Myocyte (in vitro differentiated cells): ENCODE measurements around the gene PNMA3. TPM values are rescaled to one million over a fixed set of nuclear protein-coding genes. Genes with fewer than 3 reads are reported as not detected.
"Not testable (repeated sequence)": the region's sequence is repeated elsewhere in the genome, so short reads cannot be mapped to it uniquely, and the experiment has no call there.

ENCODE experiments used
- DNase-seq: peaks from one replicate; pipeline ENCODE4 v3.0.0-alpha.2; 2012; ENCODE audit warnings: low read depth
- polyA plus RNA-seq: library from polyadenylated mRNA; unstranded; fragments of >200 nt; gene quantifications from one replicate; pipeline ENCODE4 v1.2.1, GENCODE V29; 2012; ENCODE audit warnings: missing spikeins
- total RNA-seq: library from RNA; depleted of rRNA; stranded (reverse); fragments of >200 nt; gene quantifications from 2 replicates; pipeline ENCODE4 v1.2.3, GENCODE V29; 2014

PNMA3 gene
- 0.19 TPM in 1 of 2 replicates, not detected in the other for total RNA-seq
- polyA plus RNA-seq, result 0.13 TPM

GRCh38 chrX:153055871-153056749, at the start of gene PNMA3:
PNMA3 (plus strand) TSS chrX:153056470; CDS start chrX:153057056, 586 bp downstream.
- no peak for DNase-seq

GRCh38 chrX:153017174-153017573, 39.1 kb upstream of the PNMA3 start:
- not testable (repeated sequence) for DNase-seq

GRCh38 chrX:153019166-153019565, 37.1 kb upstream of the PNMA3 start:
- DNase-seq, result no peak

- DNase-seq, result not testable (repeated sequence)
These were observed 29.8 kb upstream of the PNMA3 start for GRCh38 chrX:153026501-153026900.

GRCh38 chrX:153028487-153028886, 27.8 kb upstream of the PNMA3 start:
- not testable (repeated sequence) for DNase-seq

- no peak for DNase-seq
These were observed 27.1 kb upstream of the PNMA3 start for GRCh38 chrX:153029162-153029561.

- no peak for DNase-seq
These were observed 26.4 kb upstream of the PNMA3 start for GRCh38 chrX:153029875-153030274.

- no peak for DNase-seq
These were observed 25.5 kb upstream of the PNMA3 start for GRCh38 chrX:153030801-153031200.

GRCh38 chrX:153032397-153033118, 23.7 kb upstream of the PNMA3 start:
- peak; percentile 34 for DNase-seq

GRCh38 chrX:153049093-153049492, 7.2 kb upstream of the PNMA3 start:
- DNase-seq, result no peak

GRCh38 chrX:153052534-153052933, 3.7 kb upstream of the PNMA3 start:
- no peak for DNase-seq

GRCh38 chrX:153057281-153057680, 1.0 kb downstream of the PNMA3 start:
- no peak for DNase-seq

GRCh38 chrX:153059191-153060094, 3.2 kb downstream of the PNMA3 start:
- DNase-seq, result no peak

- no peak for DNase-seq
These were observed 3.8 kb downstream of the PNMA3 start for GRCh38 chrX:153060095-153060445.

GRCh38 chrX:153061732-153062131, 5.5 kb downstream of the PNMA3 start:
- DNase-seq, result peak; percentile 9

- DNase-seq, result no peak
These were observed 7.0 kb downstream of the PNMA3 start for GRCh38 chrX:153063315-153063714.

GRCh38 chrX:153064061-153064460, 7.8 kb downstream of the PNMA3 start:
- no peak for DNase-seq

GRCh38 chrX:153065389-153065788, 9.1 kb downstream of the PNMA3 start:
- DNase-seq, result no peak

- DNase-seq, result not testable (repeated sequence)
These were observed 10.1 kb downstream of the PNMA3 start for GRCh38 chrX:153066402-153066801.

GRCh38 chrX:153071909-153072583, 15.8 kb downstream of the PNMA3 start, which contains the start of gene PNMA6A:
PNMA6A (plus strand) TSS chrX:153072454; CDS start chrX:153073063, 609 bp downstream.
- not testable (repeated sequence) for DNase-seq

- DNase-seq, result not testable (repeated sequence)
These were observed 17.1 kb downstream of the PNMA3 start for GRCh38 chrX:153073331-153073730.
